Large intestine (tissue), 3 donors: ENCODE results near the gene MPZL2. TPM values are rescaled to one million over a fixed set of nuclear protein-coding genes. Genes with fewer than 3 reads are reported as not detected.

ENCODE experiments used
- DNase-seq, 2 donors: peaks; one replicate each; pipeline versions ENCODE4 v3.0.0 to v3.0.0-alpha.2; 2013
- H3K27ac ChIP-seq: one replicate; pipeline ENCODE4 v1.5.1; 2013; ENCODE audit warnings: low read length
- H3K27me3 ChIP-seq: 2 replicates; pipeline ENCODE4 v1.6.1; 2013; ENCODE audit warnings: low read length; ENCODE audit not compliant: control insufficient read depth, insufficient read depth
- H3K36me3 ChIP-seq: 2 replicates; pipeline ENCODE4 v1.6.1; 2013; ENCODE audit warnings: low read length; ENCODE audit not compliant: control insufficient read depth, insufficient read depth
- H3K4me1 ChIP-seq: one replicate; pipeline ENCODE4 v1.6.1; 2013; ENCODE audit warnings: low read length; ENCODE audit not compliant: control insufficient read depth, insufficient read depth
- H3K4me3 ChIP-seq: one replicate; pipeline ENCODE4 v1.5.1; 2013; ENCODE audit warnings: low read length
- H3K9me3 ChIP-seq: one replicate; pipeline ENCODE4 v1.6.1; 2013; ENCODE audit warnings: mild to moderate bottlenecking, low read depth, low read length, moderate library complexity; ENCODE audit not compliant: control insufficient read depth
- WGBS: methylation state at CpG from one replicate; pipeline ENCODE4 v1.1.5; 2013; ENCODE audit warnings: low lambda C conversion rate; ENCODE audit not compliant: insufficient coverage; 5-methylcytosine and 5-hydroxymethylcytosine counted together
- polyA plus RNA-seq: library from polyadenylated mRNA; unstranded; fragments of 120-200 nt; gene quantifications from one replicate; pipeline ENCODE4 v1.2.1, GENCODE V29; 2013

The MPZL2 gene
- polyA plus RNA-seq, 1 donor = 32.8 TPM

GRCh38 chr11:118233377-118233776 is 30.7 kb downstream of the MPZL2 start:
- H3K36me3 ChIP-seq = peaks cover 40% of the 10 kb centered on the region
- no CpG with 5 or more reads among the region's 5 CpGs for WGBS
- H3K4me1 ChIP-seq = peaks cover 2% of the 10 kb centered on the region
- no peak overlapping the region for H3K27ac ChIP-seq
- H3K9me3 ChIP-seq = no peaks in the 10 kb centered on the region
- H3K27me3 ChIP-seq = no peaks in the 10 kb centered on the region
- DNase-seq = no peak
- no peak overlapping the region for H3K4me3 ChIP-seq

- H3K4me3 ChIP-seq = no peak overlapping the region
- H3K27ac ChIP-seq = no peak overlapping the region
- H3K36me3 ChIP-seq = peaks cover 40% of the 10 kb centered on the region
- peaks cover 2% of the 10 kb centered on the region for H3K4me1 ChIP-seq
- WGBS = 80% methylated on average over 1 of the region's 1 CpG
- no peaks in the 10 kb centered on the region for H3K27me3 ChIP-seq
- no peak for DNase-seq
- no peaks in the 10 kb centered on the region for H3K9me3 ChIP-seq
These were observed 31.4 kb downstream of the MPZL2 start for GRCh38 chr11:118232659-118233058.

- Histone ChIP-seq H3K9me3 (no peaks in the 10 kb centered on the region), H3K4me1 (peaks cover 2% of the 10 kb centered on the region)
These were observed 32.6 kb downstream of the MPZL2 start for GRCh38 chr11:118231461-118231860.

GRCh38 chr11:118230088-118230487 is 34.0 kb downstream of the MPZL2 start:
- Histone ChIP-seq H3K27ac (no peak overlapping the region), H3K4me1 (no peaks in the 10 kb centered on the region), H3K36me3 (peaks cover 41% of the 10 kb centered on the region), H3K9me3 (no peaks in the 10 kb centered on the region), H3K4me3 (no peak overlapping the region), H3K27me3 (no peaks in the 10 kb centered on the region)
- WGBS = no CpG with 5 or more reads among the region's 3 CpGs
- DNase-seq = no peak

More at GRCh38 chr11:118231461-118231860, 32.6 kb downstream of the MPZL2 start:
- Histone ChIP-seq H3K27ac (no peak overlapping the region), H3K36me3 (peaks cover 44% of the 10 kb centered on the region), H3K4me3 (no peak overlapping the region), H3K27me3 (no peaks in the 10 kb centered on the region)
- no peak for DNase-seq

GRCh38 chr11:118229274-118229847 is 34.7 kb downstream of the MPZL2 start:
- no peak overlapping the region for H3K4me3 ChIP-seq
- peaks cover 40% of the 10 kb centered on the region for H3K36me3 ChIP-seq
- no peak for DNase-seq
- H3K27me3 ChIP-seq = no peaks in the 10 kb centered on the region
- H3K4me1 ChIP-seq = no peaks in the 10 kb centered on the region
- H3K9me3 ChIP-seq = no peaks in the 10 kb centered on the region
- no peak overlapping the region for H3K27ac ChIP-seq
- WGBS = 80% methylated on average over 1 of the region's 5 CpGs

- WGBS = 96% methylated on average over 3 of the region's 8 CpGs
- DNase-seq = no peak
- Histone ChIP-seq H3K27me3 (no peaks in the 10 kb centered on the region), H3K4me1 (no peaks in the 10 kb centered on the region), H3K27ac (no peak overlapping the region), H3K36me3 (peaks cover 33% of the 10 kb centered on the region), H3K4me3 (no peak overlapping the region), H3K9me3 (no peaks in the 10 kb centered on the region)
These were observed 36.0 kb downstream of the MPZL2 start for GRCh38 chr11:118227865-118228785.

GRCh38 chr11:118226781-118227180 is 37.3 kb downstream of the MPZL2 start:
- DNase-seq = no peak
- Histone ChIP-seq H3K4me3 (no peak overlapping the region), H3K36me3 (peaks cover 23% of the 10 kb centered on the region), H3K27ac (no peak overlapping the region), H3K9me3 (no peaks in the 10 kb centered on the region), H3K27me3 (no peaks in the 10 kb centered on the region), H3K4me1 (no peaks in the 10 kb centered on the region)
- WGBS = 100% methylated on average over 1 of the region's 2 CpGs

GRCh38 chr11:118226296-118226695 is 37.8 kb downstream of the MPZL2 start:
- Histone ChIP-seq H3K4me3 (no peak overlapping the region), H3K36me3 (peaks cover 19% of the 10 kb centered on the region), H3K27ac (no peak overlapping the region), H3K4me1 (no peaks in the 10 kb centered on the region), H3K27me3 (no peaks in the 10 kb centered on the region), H3K9me3 (no peaks in the 10 kb centered on the region)
- no peak for DNase-seq
- WGBS = no CpG with 5 or more reads among the region's 7 CpGs

GRCh38 chr11:118224511-118225188 is 39.4 kb downstream of the MPZL2 start, which contains the start of gene JAML:
JAML (minus strand) TSS chr11:118225011; CDS start chr11:118214866, 10,145 bp downstream.
- H3K9me3 ChIP-seq = no peaks in the 10 kb centered on the region
- no peak within 1 kb of the TSS for H3K27ac ChIP-seq
- DNase-seq = no peak
- no peaks in the 10 kb centered on the region for H3K27me3 ChIP-seq
- peaks cover 5% of the 10 kb centered on the region for H3K36me3 ChIP-seq
- no peaks in the 10 kb centered on the region for H3K4me1 ChIP-seq
- H3K4me3 ChIP-seq = peak within 1 kb of the TSS; percentile 13
- 40% methylated on average over 1 of the region's 6 CpGs for WGBS

- no peak for DNase-seq
- no peaks in the 10 kb centered on the region for H3K9me3 ChIP-seq
- no peaks in the 10 kb centered on the region for H3K4me1 ChIP-seq
- no peak overlapping the region for H3K27ac ChIP-seq
- H3K27me3 ChIP-seq = no peaks in the 10 kb centered on the region
- H3K4me3 ChIP-seq = peak overlapping the region; percentile 13
- peaks cover 4% of the 10 kb centered on the region for H3K36me3 ChIP-seq
- WGBS = no CpG with 5 or more reads among the region's 6 CpGs
These were observed 40.1 kb downstream of the MPZL2 start for GRCh38 chr11:118223992-118224391.
